ENCODE results near the gene LY6G6D. TPM values are rescaled to one million over a fixed set of nuclear protein-coding genes. Genes with fewer than 3 reads are reported as not detected.

Gene LY6G6D
- total RNA-seq, 1 experiment from 2014 or later = not detected

- Mint-ChIP-seq H3K4me3 (no peak overlapping the region), H3K27ac (peak overlapping the region in 1 of 3 experiments; percentile 69; a peak in 4 of 7 replicates), H3K9me3 (no peaks in the 10 kb centered on the region; a peak in 1 of 5 replicates), H3K36me3 (ENCODE audit: insufficient read depth in 1 of 3, low read depth in 3 of 3) (peaks cover 8 to 26% (median 16%) of the 10 kb centered on the region in 3 experiments), H3K27me3 (ENCODE audit: low read depth) (no peaks in the 10 kb centered on the region; the same call in 1 of the 2 replicates), H3K4me1 (peaks cover 25 to 27% of the 10 kb centered on the region in 2 experiments)
- no peak overlapping the region for H3K4ac ChIP-seq (ENCODE audit: low read depth, low read length)
- H3T11ph ChIP-seq (ENCODE audit: low read length) = no peak overlapping the region
- no peak overlapping the region for H3K9ac ChIP-seq (ENCODE audit: extremely low read depth, insufficient read length, low read length)
- no peak overlapping the region for H2BK20ac ChIP-seq (ENCODE audit: low read depth, low read length, poor library complexity, severe bottlenecking)
- no peak overlapping the region for H3K4me2 ChIP-seq (ENCODE audit: insufficient read depth, insufficient read length, low read length)
- no peaks in the 10 kb centered on the region for H3K4me1 ChIP-seq (ENCODE audit: insufficient read depth, low read length)
- no peaks in the 10 kb centered on the region for H4K20me1 ChIP-seq (ENCODE audit: control insufficient read depth, insufficient read depth, insufficient read length)
- H2AFZ ChIP-seq (ENCODE audit: low read length) = no peak overlapping the region
- no peaks in the 10 kb centered on the region for H3K79me1 ChIP-seq (ENCODE audit: insufficient read depth, low read depth, low read length, poor library complexity, severe bottlenecking)
- DNase-seq = no peak
- no peak for TF ChIP-seq CTCF (conservative IDR thresholded peaks at IDR 0.05)
- H4K5ac ChIP-seq (ENCODE audit: insufficient read length, low read depth, low read length) = no peak overlapping the region
- no peak overlapping the region for H2BK120ac ChIP-seq (ENCODE audit: low read depth, low read length, poor library complexity, severe bottlenecking)
- no peaks in the 10 kb centered on the region for H3K79me2 ChIP-seq (ENCODE audit: insufficient read depth, low read length)
- H2BK15ac ChIP-seq (ENCODE audit: low read depth, low read length) = no peak overlapping the region
- H2BK12ac ChIP-seq (ENCODE audit: insufficient read length, low read depth, low read length) = no peak overlapping the region
- no peak overlapping the region for H3K14ac ChIP-seq (ENCODE audit: insufficient read depth, low read length)
- H3K56ac ChIP-seq (ENCODE audit: insufficient read length, low read depth, low read length) = no peak overlapping the region
- no peak overlapping the region for H2AK5ac ChIP-seq (ENCODE audit: insufficient read length, low read length)
- H3K23ac ChIP-seq (ENCODE audit: insufficient read length, low read depth, low read length) = no peak overlapping the region
- H4K8ac ChIP-seq (replicated peaks; ENCODE audit: insufficient read length, low read depth, low read length) = no peak overlapping the region
- no peak overlapping the region for H4K91ac ChIP-seq (ENCODE audit: insufficient read length, low read depth, low read length)
- no peaks in the 10 kb centered on the region for H3K27me3 ChIP-seq (ENCODE audit: insufficient read depth, low read length)
- H3K23me2 ChIP-seq (ENCODE audit: insufficient read length, low read depth, low read length, poor library complexity, severe bottlenecking) = no peaks in the 10 kb centered on the region
- no peak overlapping the region for H3K27ac ChIP-seq (ENCODE audit: insufficient read length, low read depth, low read length)
- WGBS (ENCODE audit: extremely low coverage, insufficient read length, low lambda C conversion rate) = no CpG with 5 or more reads among the region's 9 CpGs
- no peaks in the 10 kb centered on the region for H3K9me3 ChIP-seq (ENCODE audit: control insufficient read depth, low read depth, low read length)
- H3K18ac ChIP-seq (ENCODE audit: insufficient read length, low read depth, low read length) = no peak overlapping the region
- no peak overlapping the region for H2BK5ac ChIP-seq (ENCODE audit: insufficient read length, low read length)
Measured at GRCh38 chr6:31765559-31765909, 50.4 kb downstream of the LY6G6D start.
